Mesendoderm (in vitro differentiated cells): ENCODE data around the gene LOXL3.

Experiments used
- DNase-seq: peaks from one replicate; pipeline ENCODE4 v3.0.0; 2013
- H2AK5ac ChIP-seq: 2 replicates; pipeline ENCODE4 v1.6.1; 2013; ENCODE audit warnings: low read length, inconsistent platforms
- H2BK120ac ChIP-seq: 2 replicates; pipeline ENCODE4 v1.6.1; 2013; ENCODE audit warnings: low read depth, mild to moderate bottlenecking, low read length, moderate library complexity, mixed read lengths
- H2BK15ac ChIP-seq: replicated peaks from 2 replicates; pipeline ENCODE4 v1.6.1; 2013; ENCODE audit warnings: low read depth, mild to moderate bottlenecking, moderate library complexity
- H2BK5ac ChIP-seq: 2 replicates; pipeline ENCODE4 v1.6.1; 2013; ENCODE audit warnings: low read length, inconsistent platforms
- H3K18ac ChIP-seq: 2 replicates; pipeline ENCODE4 v1.6.1; 2013; ENCODE audit warnings: mild to moderate bottlenecking, low read length, mixed read lengths
- H3K23ac ChIP-seq: one replicate; pipeline ENCODE4 v1.6.1; 2013; ENCODE audit warnings: low read length
- H3K27ac ChIP-seq: 2 replicates; pipeline ENCODE4 v1.5.1; 2013; ENCODE audit warnings: low read depth, mild to moderate bottlenecking, inconsistent platforms, low read length, moderate library complexity
- H3K27me3 ChIP-seq: 2 replicates; pipeline ENCODE4 v1.6.1; 2013; ENCODE audit warnings: low read length, control low read depth, mild to moderate bottlenecking, inconsistent platforms; ENCODE audit not compliant: insufficient read depth, poor library complexity
- H3K36me3 ChIP-seq: 2 replicates; pipeline ENCODE4 v1.6.1; 2013; ENCODE audit warnings: low read length, inconsistent platforms; ENCODE audit not compliant: control insufficient read depth, insufficient read depth
- H3K4ac ChIP-seq: one replicate; pipeline ENCODE4 v1.6.1; 2013; ENCODE audit warnings: low read depth, mild to moderate bottlenecking, low read length, moderate library complexity
- H3K4me1 ChIP-seq: 2 replicates; pipeline ENCODE4 v1.6.1; 2013; ENCODE audit warnings: low read depth, low read length, inconsistent platforms; ENCODE audit not compliant: control insufficient read depth
- H3K4me2 ChIP-seq: 2 replicates; pipeline ENCODE4 v1.6.1; 2013; ENCODE audit warnings: low read length
- H3K4me3 ChIP-seq: 2 replicates; pipeline ENCODE4 v1.5.1; 2013; ENCODE audit warnings: mild to moderate bottlenecking, low read length
- H3K56ac ChIP-seq: one replicate; pipeline ENCODE4 v1.6.1; 2013; ENCODE audit warnings: low read length
- H3K79me1 ChIP-seq: 2 replicates; pipeline ENCODE4 v1.6.1; 2013; ENCODE audit warnings: low read length, inconsistent platforms
- H3K79me2 ChIP-seq: 2 replicates; pipeline ENCODE4 v1.6.1; 2013; ENCODE audit warnings: mild to moderate bottlenecking, low read length; ENCODE audit not compliant: control insufficient read depth, insufficient read depth
- H3K9ac ChIP-seq: 2 replicates; pipeline ENCODE4 v1.6.1; 2013; ENCODE audit warnings: low read length, inconsistent platforms
- H4K5ac ChIP-seq: one replicate; pipeline ENCODE4 v1.6.1; 2013; ENCODE audit warnings: low read length
- H4K8ac ChIP-seq: one replicate; pipeline ENCODE4 v1.6.1; 2013; ENCODE audit warnings: low read depth, mild to moderate bottlenecking, control low read depth, low read length, moderate library complexity
- WGBS: extraction: QIAGEN DNeasy Blood & Tissue Kit; methylation state at CpG from one replicate; pipeline ENCODE4 v1.1.7; 2013; ENCODE audit warnings: low lambda C conversion rate, missing lambda C conversion rate; ENCODE audit not compliant: insufficient coverage; ENCODE audit errors: extremely low coverage; 5-methylcytosine and 5-hydroxymethylcytosine counted together

The LOXL3 gene

DNA sequence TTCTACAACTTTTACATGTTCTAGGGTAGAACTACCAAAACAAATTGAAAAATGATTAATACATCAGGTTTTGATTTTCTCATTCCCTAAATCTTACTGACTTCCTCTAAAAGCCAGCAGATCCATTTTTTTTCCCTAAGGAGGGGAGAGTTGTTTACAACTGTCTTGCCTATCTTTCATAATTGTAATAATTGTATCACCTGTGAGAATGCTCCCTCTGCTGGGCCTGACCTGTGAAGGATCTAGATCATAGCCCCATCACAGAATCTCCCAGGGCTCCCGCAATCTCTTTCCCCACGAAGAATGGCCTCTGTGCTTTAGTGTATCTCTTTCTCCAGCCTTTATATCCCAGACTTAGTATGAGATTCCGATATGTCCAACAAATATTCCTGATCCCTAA is 9.1 kb downstream of the LOXL3 start:
- Histone ChIP-seq H3K18ac (no peak overlapping the region), H2BK120ac (no peak overlapping the region), H3K4ac (no peak overlapping the region), H2BK15ac (no peak overlapping the region), H3K56ac (no peak overlapping the region), H3K4me2 (no peak overlapping the region), H3K27me3 (peaks cover 16% of the 10 kb centered on the region), H4K8ac (no peak overlapping the region), H3K79me1 (no peaks in the 10 kb centered on the region), H3K4me1 (no peaks in the 10 kb centered on the region), H3K23ac (no peak overlapping the region), H4K5ac (no peak overlapping the region), H3K27ac (no peak overlapping the region), H3K4me3 (no peak overlapping the region), H3K36me3 (no peaks in the 10 kb centered on the region), H2BK5ac (no peak overlapping the region), H2AK5ac (no peak overlapping the region), H3K9ac (no peak overlapping the region), H3K79me2 (no peaks in the 10 kb centered on the region)
- DNase-seq: no peak
- WGBS: no CpG with 5 or more reads among the region's 3 CpGs

DNA sequence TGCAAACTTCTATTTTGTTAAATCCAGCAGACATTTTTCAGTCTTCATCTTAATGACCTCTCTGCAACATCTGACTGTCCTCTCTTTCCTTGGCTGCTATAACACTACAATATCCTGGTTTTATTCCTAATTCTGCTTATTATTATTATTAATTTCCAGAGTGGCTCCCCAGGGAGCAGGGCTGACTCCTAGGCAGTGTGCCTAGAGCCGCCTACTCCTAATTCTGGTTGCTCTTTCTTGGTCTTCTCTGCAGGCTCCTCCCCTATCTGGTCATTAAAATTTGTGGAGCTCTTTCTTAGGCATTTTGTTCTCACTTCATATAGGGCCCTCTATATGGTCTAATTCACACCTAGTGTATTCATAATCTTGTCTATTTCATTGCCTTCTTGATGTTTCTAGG is 10.8 kb downstream of the LOXL3 start:
- Histone ChIP-seq H2BK120ac (no peak overlapping the region), H3K18ac (no peak overlapping the region), H4K8ac (no peak overlapping the region), H3K79me2 (no peaks in the 10 kb centered on the region), H3K9ac (no peak overlapping the region), H3K56ac (no peak overlapping the region), H3K27me3 (peaks cover 7% of the 10 kb centered on the region), H3K4me1 (no peaks in the 10 kb centered on the region), H2BK5ac (no peak overlapping the region), H2BK15ac (no peak overlapping the region), H3K23ac (no peak overlapping the region), H3K36me3 (no peaks in the 10 kb centered on the region), H3K4ac (no peak overlapping the region), H3K4me2 (no peak overlapping the region), H3K27ac (no peak overlapping the region), H3K4me3 (no peak overlapping the region), H3K79me1 (no peaks in the 10 kb centered on the region), H4K5ac (no peak overlapping the region), H2AK5ac (no peak overlapping the region)
- WGBS: no CpG with 5 or more reads among the region's 1 CpG
- DNase-seq: no peak

DNA sequence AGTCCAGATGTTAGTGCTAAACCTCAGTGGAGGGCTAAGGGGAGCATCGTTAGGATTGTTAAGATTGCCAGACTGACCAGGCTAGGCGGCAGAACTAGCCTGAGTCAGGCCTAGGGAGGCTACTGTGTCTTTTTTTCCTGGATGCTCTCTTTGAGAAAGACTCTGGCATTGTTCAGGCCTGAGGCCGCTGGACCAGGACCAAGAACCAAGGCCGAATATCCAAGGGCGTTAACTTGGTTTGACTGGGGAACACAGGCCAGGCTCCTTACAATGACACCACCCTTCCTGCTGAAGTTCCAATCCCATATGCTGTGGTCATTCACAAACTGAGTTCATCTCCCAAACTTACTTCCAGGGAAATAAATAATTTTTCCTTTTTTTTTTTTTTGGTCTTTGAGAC is 13.5 kb downstream of the LOXL3 start:
- no peak overlapping the region for H4K8ac ChIP-seq
- DNase-seq: no peak
- WGBS: no CpG with 5 or more reads among the region's 5 CpGs

DNA sequence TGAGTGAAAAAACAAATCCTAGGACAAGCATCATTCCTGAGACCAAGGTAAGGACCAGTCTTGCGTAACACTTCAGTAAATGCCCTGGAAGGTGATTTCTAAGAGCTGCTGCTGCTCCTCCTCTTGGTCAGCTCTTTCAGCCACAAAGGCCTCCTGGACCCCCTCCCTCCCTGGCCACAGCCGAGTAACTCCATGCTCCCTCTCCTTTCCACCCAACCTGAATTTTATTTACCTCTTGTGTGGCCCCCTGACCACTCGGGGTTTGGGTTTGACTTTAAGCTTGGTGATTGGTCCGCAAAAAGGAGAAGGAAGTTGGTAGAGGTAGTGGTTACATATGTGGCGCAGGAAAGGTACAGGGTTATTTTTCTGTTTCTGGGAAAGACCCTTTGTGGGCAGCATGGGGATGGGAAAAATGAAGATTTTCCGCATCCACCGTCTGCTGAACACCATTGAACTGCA is 14.8 kb downstream of the LOXL3 start:
- H3K79me1 ChIP-seq: no peaks in the 10 kb centered on the region
- H2BK15ac ChIP-seq: no peak overlapping the region
- no peaks in the 10 kb centered on the region for H3K36me3 ChIP-seq
- H3K18ac ChIP-seq: no peak overlapping the region
- H3K56ac ChIP-seq: no peak overlapping the region
- H2BK120ac ChIP-seq: no peak overlapping the region
- no peak overlapping the region for H3K4me2 ChIP-seq
- no peak overlapping the region for H4K5ac ChIP-seq
- H4K8ac ChIP-seq: no peak overlapping the region
- WGBS: no CpG with 5 or more reads among the region's 7 CpGs
- H3K79me2 ChIP-seq: no peaks in the 10 kb centered on the region
- H3K23ac ChIP-seq: no peak overlapping the region
- no peak overlapping the region for H3K4me3 ChIP-seq
- H3K27ac ChIP-seq: no peak overlapping the region
- H3K9ac ChIP-seq: no peak overlapping the region
- H3K4me1 ChIP-seq: no peaks in the 10 kb centered on the region
- no peak overlapping the region for H2BK5ac ChIP-seq
- no peak overlapping the region for H2AK5ac ChIP-seq
- no peak overlapping the region for H3K4ac ChIP-seq
- no peaks in the 10 kb centered on the region for H3K27me3 ChIP-seq
- no peak for DNase-seq

More for the DNA sequence above, 13.5 kb downstream of the LOXL3 start:
- H2BK15ac ChIP-seq: no peak overlapping the region
- H2BK120ac ChIP-seq: no peak overlapping the region
- no peaks in the 10 kb centered on the region for H3K79me2 ChIP-seq
- H3K4ac ChIP-seq: no peak overlapping the region
- no peak overlapping the region for H3K56ac ChIP-seq
- H2BK5ac ChIP-seq: no peak overlapping the region
- H3K23ac ChIP-seq: no peak overlapping the region
- H3K9ac ChIP-seq: no peak overlapping the region
- no peak overlapping the region for H4K5ac ChIP-seq
- H2AK5ac ChIP-seq: no peak overlapping the region
- no peaks in the 10 kb centered on the region for H3K79me1 ChIP-seq
- H3K4me2 ChIP-seq: no peak overlapping the region
- H3K36me3 ChIP-seq: no peaks in the 10 kb centered on the region
- H3K4me1 ChIP-seq: no peaks in the 10 kb centered on the region
- H3K18ac ChIP-seq: no peak overlapping the region
- no peak overlapping the region for H3K27ac ChIP-seq
- H3K27me3 ChIP-seq: peaks cover 2% of the 10 kb centered on the region
- no peak overlapping the region for H3K4me3 ChIP-seq

GRCh38 chr2:74537140-74537539 is 16.6 kb downstream of the LOXL3 start:
- Histone ChIP-seq H4K8ac (no peak overlapping the region), H3K27ac (no peak overlapping the region), H3K9ac (no peak overlapping the region), H2BK5ac (no peak overlapping the region), H3K4me2 (no peak overlapping the region), H3K4me1 (no peaks in the 10 kb centered on the region), H3K56ac (no peak overlapping the region), H4K5ac (no peak overlapping the region), H3K18ac (no peak overlapping the region), H3K23ac (no peak overlapping the region), H3K79me2 (no peaks in the 10 kb centered on the region), H3K4me3 (no peak overlapping the region), H3K27me3 (no peaks in the 10 kb centered on the region), H2BK120ac (no peak overlapping the region), H3K4ac (no peak overlapping the region), H3K79me1 (no peaks in the 10 kb centered on the region), H2AK5ac (no peak overlapping the region), H3K36me3 (no peaks in the 10 kb centered on the region), H2BK15ac (no peak overlapping the region)
- WGBS: no CpG with 5 or more reads among the region's 4 CpGs
- DNase-seq: no peak

GRCh38 chr2:74536166-74536950 is 17.4 kb downstream of the LOXL3 start:
- Histone ChIP-seq H3K36me3 (no peaks in the 10 kb centered on the region), H3K4me1 (no peaks in the 10 kb centered on the region), H3K4me3 (no peak overlapping the region), H3K4me2 (no peak overlapping the region), H4K8ac (no peak overlapping the region), H2BK5ac (no peak overlapping the region), H3K27ac (no peak overlapping the region), H2AK5ac (no peak overlapping the region), H2BK120ac (no peak overlapping the region), H3K9ac (no peak overlapping the region), H3K23ac (no peak overlapping the region), H3K79me1 (peaks cover 1% of the 10 kb centered on the region), H3K18ac (no peak overlapping the region), H3K56ac (no peak overlapping the region), H3K4ac (no peak overlapping the region), H4K5ac (no peak overlapping the region), H2BK15ac (no peak overlapping the region), H3K27me3 (no peaks in the 10 kb centered on the region), H3K79me2 (no peaks in the 10 kb centered on the region)
- DNase-seq: no peak
- WGBS: no CpG with 5 or more reads among the region's 23 CpGs
